Activated CD8-positive, alpha-beta T cell treated with anti-CD3 and anti-CD28 coated beads for 36 hours (primary cell): Measurements from ENCODE around the gene ITPKB. TPM values are rescaled to one million over a fixed set of nuclear protein-coding genes. Genes with fewer than 3 reads are reported as not detected.

Experiments used
- ATAC-seq: fragments of 200-7000 bp; cut with Tn5 transposase; one replicate; pipeline ENCODE4 v1.10.0; 2021; ENCODE audit warnings: mild to moderate bottlenecking, moderate library complexity
- CTCF ChIA-PET: fragments of 350-600 bp; sonication (Branson Sonifier 250); formaldehyde crosslinking; loops from one replicate; lab custom pipeline; 2021; ENCODE audit warnings: antibody characterized with exemption; lab: Charles Lee
- POLR2A ChIA-PET: fragments of 350-600 bp; sonication (Branson Sonifier 250); formaldehyde crosslinking; loops from one replicate; lab custom pipeline; 2021; ENCODE audit warnings: antibody characterized with exemption; lab: Charles Lee
- DNase-seq: peaks from one replicate; pipeline ENCODE4 v3.0.0-alpha.2; 2020
- H3K27ac Mint-ChIP-seq: one replicate; pipeline ENCODE4 v1.8.0; 2021; ENCODE audit warnings: mild to moderate bottlenecking, mixed read lengths
- H3K27me3 Mint-ChIP-seq: one replicate; pipeline ENCODE4 v1.8.0; 2021; ENCODE audit warnings: mixed read lengths
- H3K36me3 Mint-ChIP-seq: one replicate; pipeline ENCODE4 v1.8.0; 2021; ENCODE audit warnings: low read depth, mixed read lengths
- H3K4me1 Mint-ChIP-seq: one replicate; pipeline ENCODE4 v1.8.0; 2021; ENCODE audit warnings: low read depth, mixed read lengths
- H3K4me3 Mint-ChIP-seq: one replicate; pipeline ENCODE4 v1.8.0; 2021; ENCODE audit warnings: mild to moderate bottlenecking, moderate library complexity, mixed read lengths
- H3K9me3 Mint-ChIP-seq: one replicate; pipeline ENCODE4 v1.8.0; 2021; ENCODE audit warnings: mixed read lengths
- intact Hi-C: fragments of 100-400 bp; cut with micrococcal nuclease; formaldehyde crosslinking; loops from one replicate; pipeline ENCODE4 v1.10.0; 2022
- total RNA-seq, 2 experiments: library from RNA; stranded (reverse); gene quantifications; one replicate each; pipeline ENCODE4 v1.2.3, GENCODE V29; 2021
- TF ChIP-seq, protein P1 (sequence below): fragments of 200-600 bp; IDR thresholded peaks from one replicate; pipeline ENCODE4 v1.8.0; 2022; ENCODE audit warnings: antibody characterized with exemption, mild to moderate bottlenecking

The ITPKB gene
- total RNA-seq, 2 experiments from 2014 or later, result 40.8 to 42.6 TPM

DNA sequence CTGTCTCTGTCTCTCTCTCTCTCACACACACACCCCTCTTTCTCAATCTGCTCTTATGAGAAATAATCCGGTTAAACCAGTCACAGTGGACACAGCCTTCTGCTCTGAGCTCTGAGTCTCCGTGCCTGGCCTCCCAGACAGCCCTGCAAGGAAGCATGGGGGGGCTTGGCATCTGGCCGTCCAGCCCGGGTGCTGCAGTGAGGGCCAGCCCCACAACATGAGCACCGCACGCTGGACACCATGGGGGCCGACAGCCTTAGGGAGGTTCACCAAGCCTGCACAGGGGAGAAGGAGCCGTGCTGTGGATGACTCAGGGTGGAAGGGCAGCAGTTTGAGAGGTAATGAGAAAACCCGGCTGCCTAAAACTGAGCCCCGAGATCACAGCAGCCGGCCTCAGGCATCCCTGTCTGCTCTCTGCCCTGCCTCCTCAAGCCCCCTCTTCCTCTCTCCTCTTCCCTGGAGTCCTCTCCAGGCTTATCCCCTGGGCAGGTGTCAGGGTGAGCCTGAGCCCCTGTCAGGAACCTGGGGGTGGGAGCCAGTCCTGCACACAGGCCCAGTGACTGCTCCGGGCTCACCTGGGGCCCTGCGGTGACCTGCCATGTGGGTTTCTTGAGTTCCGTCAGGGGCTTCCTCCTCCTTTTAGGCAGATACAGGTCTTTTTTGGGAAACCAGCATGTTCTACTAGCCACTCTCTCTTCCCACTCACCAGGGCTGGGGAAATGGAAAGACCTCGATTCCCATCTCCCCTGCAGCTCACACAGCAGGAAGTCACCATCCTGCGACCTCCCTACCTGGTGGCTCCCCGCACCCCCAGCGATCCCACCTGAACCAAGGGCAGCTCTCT lies 92.8 kb downstream of the ITPKB start:
- Mint-ChIP-seq H3K9me3 (no peaks in the 10 kb centered on the region), H3K36me3 (peaks cover 58% of the 10 kb centered on the region)
- ATAC-seq, result no peak

GRCh38 chr1:226645279-226645976 lies 93.7 kb downstream of the ITPKB start:
- POLR2A ChIA-PET, result interaction anchor here (0.7 to 5.3 kb wide), 6 partner anchors 11 to 55 kb away, joined by 3 to 28 read pairs (median 4); no protein-coding TSS in a partner anchor
- TF ChIP-seq, protein P1, sequence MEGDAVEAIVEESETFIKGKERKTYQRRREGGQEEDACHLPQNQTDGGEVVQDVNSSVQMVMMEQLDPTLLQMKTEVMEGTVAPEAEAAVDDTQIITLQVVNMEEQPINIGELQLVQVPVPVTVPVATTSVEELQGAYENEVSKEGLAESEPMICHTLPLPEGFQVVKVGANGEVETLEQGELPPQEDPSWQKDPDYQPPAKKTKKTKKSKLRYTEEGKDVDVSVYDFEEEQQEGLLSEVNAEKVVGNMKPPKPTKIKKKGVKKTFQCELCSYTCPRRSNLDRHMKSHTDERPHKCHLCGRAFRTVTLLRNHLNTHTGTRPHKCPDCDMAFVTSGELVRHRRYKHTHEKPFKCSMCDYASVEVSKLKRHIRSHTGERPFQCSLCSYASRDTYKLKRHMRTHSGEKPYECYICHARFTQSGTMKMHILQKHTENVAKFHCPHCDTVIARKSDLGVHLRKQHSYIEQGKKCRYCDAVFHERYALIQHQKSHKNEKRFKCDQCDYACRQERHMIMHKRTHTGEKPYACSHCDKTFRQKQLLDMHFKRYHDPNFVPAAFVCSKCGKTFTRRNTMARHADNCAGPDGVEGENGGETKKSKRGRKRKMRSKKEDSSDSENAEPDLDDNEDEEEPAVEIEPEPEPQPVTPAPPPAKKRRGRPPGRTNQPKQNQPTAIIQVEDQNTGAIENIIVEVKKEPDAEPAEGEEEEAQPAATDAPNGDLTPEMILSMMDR, result no peak
- no peaks in the 10 kb centered on the region for H3K27me3 Mint-ChIP-seq
- CTCF ChIA-PET, result interaction anchor here (0.9 to 5.5 kb wide), 5 partner anchors 11 to 50 kb away, joined by 3 to 55 read pairs (median 4); no protein-coding TSS in a partner anchor
- no peaks in the 10 kb centered on the region for H3K9me3 Mint-ChIP-seq
- H3K27ac Mint-ChIP-seq, result peak overlapping the region; percentile 95
- no peak overlapping the region for H3K4me3 Mint-ChIP-seq
- intact Hi-C loops, result no loop called here
- ATAC-seq, result no peak
- peaks cover 74% of the 10 kb centered on the region for H3K4me1 Mint-ChIP-seq
- peaks cover 60% of the 10 kb centered on the region for H3K36me3 Mint-ChIP-seq
- peak; percentile 43 for DNase-seq

More for the DNA sequence above, 92.8 kb downstream of the ITPKB start:
- intact Hi-C loops, result no loop called here
- Mint-ChIP-seq H3K27me3 (no peaks in the 10 kb centered on the region), H3K4me1 (peaks cover 73% of the 10 kb centered on the region), H3K27ac (peak overlapping the region; percentile 95), H3K4me3 (no peak overlapping the region)
- peak; percentile 42 for DNase-seq
- CTCF ChIA-PET, result interaction anchor here (0.9 to 5.5 kb wide), 5 partner anchors 12 to 42 kb away, joined by 3 to 55 read pairs (median 4); no protein-coding TSS in a partner anchor
- TF ChIP-seq, protein P1, result no peak
- POLR2A ChIA-PET, result interaction anchor here (0.6 to 1.5 kb wide), 4 partner anchors 31 to 646 kb away, joined by 3 to 5 read pairs (median 3); no protein-coding TSS in a partner anchor

DNA sequence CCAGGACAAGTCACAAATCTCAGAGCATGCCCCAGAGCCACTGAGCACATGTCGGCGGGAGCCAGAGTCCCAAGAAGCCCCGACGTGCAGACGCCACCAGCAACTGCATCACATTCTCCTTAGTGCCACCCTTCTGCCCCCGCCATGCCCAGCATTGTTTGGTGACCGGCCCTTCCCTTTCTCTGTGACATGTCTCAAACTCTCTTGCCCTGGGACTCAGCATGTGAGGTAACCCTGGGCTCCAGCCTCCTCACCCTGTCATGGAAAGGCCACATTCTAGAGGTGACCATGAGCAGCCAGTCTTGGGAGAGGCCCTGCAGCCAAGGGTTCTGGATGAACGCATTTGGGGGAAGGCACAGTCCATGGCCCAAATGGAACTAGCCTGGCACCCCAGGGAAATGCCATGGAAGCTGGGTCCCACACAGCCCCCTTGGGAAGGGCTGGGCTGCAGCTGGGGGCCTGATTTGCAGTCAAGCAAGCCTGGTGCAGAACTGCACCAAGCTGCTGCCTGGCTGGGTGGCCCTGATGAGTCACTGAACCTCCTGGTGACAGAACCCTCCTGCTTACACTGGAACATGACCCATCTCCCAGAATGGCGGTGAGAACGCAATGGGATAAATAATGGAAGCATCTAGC lies 94.4 kb downstream of the ITPKB start:
- DNase-seq (peak; percentile 47), ATAC-seq (no peak)
- Mint-ChIP-seq H3K27ac (peak overlapping the region; percentile 95), H3K4me3 (peak overlapping the region; percentile 55), H3K36me3 (peaks cover 61% of the 10 kb centered on the region), H3K4me1 (peaks cover 77% of the 10 kb centered on the region), H3K9me3 (no peaks in the 10 kb centered on the region), H3K27me3 (no peaks in the 10 kb centered on the region)
- ChIA-PET CTCF (interaction anchor here (0.7 to 5.5 kb wide), 13 partner anchors 9 to 56 kb away, joined by 3 to 55 read pairs (median 5); no protein-coding TSS in a partner anchor), POLR2A (interaction anchor here (0.6 to 5.3 kb wide), 15 partner anchors 9 to 184 kb away, joined by 3 to 28 read pairs (median 4); no protein-coding TSS in a partner anchor)
- TF ChIP-seq, protein P1, result no peak
- intact Hi-C loops, result loop anchor here (5.0 kb wide), 1 partner anchor 33 kb away; no protein-coding TSS in a partner anchor

DNA sequence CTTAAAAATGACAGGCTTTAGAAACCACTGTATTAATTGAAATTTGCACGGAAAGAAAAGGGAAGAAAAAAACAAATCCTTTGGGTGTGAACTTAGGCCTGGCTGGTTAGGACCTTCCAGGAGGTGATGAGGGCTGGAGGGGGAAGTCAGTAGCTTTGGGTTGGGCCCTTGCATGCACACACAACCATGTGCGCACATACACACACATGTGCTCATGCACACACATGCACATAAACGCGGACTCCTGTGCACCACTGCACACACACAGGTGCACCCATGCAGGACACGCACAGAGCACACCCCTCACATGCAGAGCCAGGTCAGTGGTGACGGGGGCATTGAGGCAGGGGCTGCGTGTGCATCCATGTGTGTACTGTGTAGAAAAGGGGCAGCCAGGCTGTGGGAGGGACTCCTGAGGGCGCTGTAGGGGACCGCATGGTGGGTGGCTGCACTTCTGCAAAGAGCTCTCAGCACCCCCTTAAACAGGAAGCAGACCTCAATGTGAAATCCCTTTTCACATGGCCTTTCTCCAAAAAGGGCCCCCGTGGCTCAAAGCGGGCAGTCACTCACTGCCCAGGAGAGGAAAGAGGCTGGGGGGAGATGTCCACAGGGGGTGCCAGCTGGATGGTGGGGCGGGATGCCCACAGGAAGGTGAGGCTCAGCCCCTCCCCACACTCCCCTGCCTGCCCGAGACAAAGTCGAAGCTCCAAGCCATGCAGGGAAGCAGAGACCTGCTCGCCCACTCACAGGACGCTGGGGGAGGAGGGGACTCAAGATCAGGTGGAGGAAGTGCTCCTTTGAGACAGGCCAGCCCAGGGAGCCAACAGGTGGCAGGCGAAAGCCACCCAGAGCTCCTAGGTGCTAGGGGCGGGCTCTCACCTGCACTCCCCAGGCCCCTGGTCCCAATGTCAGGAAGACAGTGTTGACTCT lies 95.2 kb downstream of the ITPKB start:
- Mint-ChIP-seq H3K27me3 (no peaks in the 10 kb centered on the region), H3K36me3 (peaks cover 59% of the 10 kb centered on the region), H3K9me3 (no peaks in the 10 kb centered on the region), H3K4me3 (peak overlapping the region; percentile 55), H3K27ac (peak overlapping the region; percentile 95), H3K4me1 (peaks cover 71% of the 10 kb centered on the region)
- ChIA-PET CTCF (interaction anchor here (0.7 to 5.5 kb wide), 17 partner anchors 10 to 185 kb away, joined by 3 to 55 read pairs (median 5); no protein-coding TSS in a partner anchor), POLR2A (interaction anchor here (0.6 to 5.3 kb wide), 21 partner anchors 10 to 184 kb away, joined by 3 to 28 read pairs (median 4); no protein-coding TSS in a partner anchor)
- intact Hi-C loops, result loop anchor here (5.0 kb wide), 1 partner anchor 33 kb away; no protein-coding TSS in a partner anchor
- ATAC-seq (peak; percentile 46), DNase-seq (peak; percentile 88)
- TF ChIP-seq, protein P1, result no peak
